Right cardiac atrium (tissue), 5 donors: ENCODE results near the gene DDX18. TPM values are rescaled to one million over a fixed set of nuclear protein-coding genes. Genes with fewer than 3 reads are reported as not detected.

Experiments used
- ATAC-seq, 2 donors: fragments of 200-7000 bp; cut with Tn5 transposase; one replicate each; pipeline versions ENCODE4 v1.8.0 to v1.9.1; 2020; ENCODE audit warnings: moderate library complexity in 2 of 2, mild to moderate bottlenecking in 1 of 2
- DNase-seq, 3 donors: peaks; one replicate each; pipeline ENCODE4 v3.0.0-alpha.2; 2020
- H3K27ac ChIP-seq: one replicate; pipeline ENCODE4 v1.5.1; 2013; ENCODE audit warnings: mild to moderate bottlenecking, low read length, control low read depth, moderate library complexity
- H3K27me3 ChIP-seq: one replicate; pipeline ENCODE4 v1.6.1; 2013; ENCODE audit not compliant: control insufficient read depth, insufficient read depth
- H3K4me1 ChIP-seq: one replicate; pipeline ENCODE4 v1.6.1; 2013; ENCODE audit warnings: low read length; ENCODE audit not compliant: control insufficient read depth, insufficient read depth
- H3K4me3 ChIP-seq: one replicate; pipeline ENCODE4 v1.5.1; 2013; ENCODE audit warnings: low read length, control low read depth
- H3K9me3 ChIP-seq: one replicate; pipeline ENCODE4 v1.6.1; 2013; ENCODE audit warnings: low read length; ENCODE audit not compliant: control insufficient read depth
- WGBS: extraction: QIAGEN DNeasy Blood & Tissue Kit; methylation state at CpG from one replicate; pipeline ENCODE4 v1.1.7; 2013; 5-methylcytosine and 5-hydroxymethylcytosine counted together
- intact Hi-C, 4 donors: fragments of 100-400 bp; cut with DNase I; formaldehyde crosslinking; loops; one replicate each; pipeline versions ENCODE4 v1.11.0 to v1.14.0; 2022 to 2023
- polyA plus RNA-seq: library from polyadenylated mRNA; stranded (reverse); fragments of 200-250 nt; gene quantifications from one replicate; pipeline ENCODE4 v1.2.3, GENCODE V29; 2013
- total RNA-seq, 4 donors: library from RNA; stranded (reverse); fragmentation: NEBNext Ultra II Directional; extraction: Animal tissue kit (Norgen Biotek cat#: 25700); gene quantifications; one replicate each; pipeline ENCODE4 v1.2.1, GENCODE V29; 2021
- donor health status: healthy with polysubstance abuse.
- donor health status: DM: no; HTN: yes; CAD: no.
- donor health status: DM: no; HTN: no; CAD: no.
- donor health status: DM: no; HTN: yes; CAD: no; lungs with severe emphysema.
- donor health status: DM: yes; HTN: yes; CAD: no.

The DDX18 gene
- total and polyA plus RNA-seq, 5 donors: 14.1 to 36.0 (median 28.3) TPM

GRCh38 chr2:117856415-117857210, 42.1 kb downstream of the DDX18 start:
- Histone ChIP-seq H3K9me3 (no peaks in the 10 kb centered on the region), H3K27me3 (no peaks in the 10 kb centered on the region), H3K4me3 (no peak overlapping the region), H3K27ac (no peak overlapping the region), H3K4me1 (no peaks in the 10 kb centered on the region)
- intact Hi-C loops: no loop called here
- DNase-seq (no peak), ATAC-seq (no peak)
- WGBS: 42% methylated on average over 4 of the region's 4 CpGs

GRCh38 chr2:117858336-117858735, 43.8 kb downstream of the DDX18 start:
- 62% methylated on average over 17 of the region's 17 CpGs for WGBS
- no peak overlapping the region for H3K4me3 ChIP-seq
- no peak for DNase-seq
- H3K27me3 ChIP-seq: no peaks in the 10 kb centered on the region
- no peaks in the 10 kb centered on the region for H3K9me3 ChIP-seq
- intact Hi-C loops: no loop called here
- no peaks in the 10 kb centered on the region for H3K4me1 ChIP-seq
- no peak overlapping the region for H3K27ac ChIP-seq
- ATAC-seq: no peak

- H3K9me3 ChIP-seq: no peaks in the 10 kb centered on the region
- WGBS: 49% methylated on average over 41 of the region's 41 CpGs
- no peak overlapping the region for H3K4me3 ChIP-seq
- no peaks in the 10 kb centered on the region for H3K27me3 ChIP-seq
- H3K27ac ChIP-seq: no peak overlapping the region
- intact Hi-C loops: no loop called here
- DNase-seq: peak in 2 of 3 donors; percentile 45 to 55
- ATAC-seq: no peak
- H3K4me1 ChIP-seq: no peaks in the 10 kb centered on the region
Observed at GRCh38 chr2:117858892-117859531, 44.5 kb downstream of the DDX18 start.

- ATAC-seq: no peak
- H3K27ac ChIP-seq: no peak overlapping the region
Observed at GRCh38 chr2:117859532-117859911, 45.0 kb downstream of the DDX18 start.

GRCh38 chr2:117859924-117860647, 45.6 kb downstream of the DDX18 start:
- H3K27me3 ChIP-seq: no peaks in the 10 kb centered on the region
- no peaks in the 10 kb centered on the region for H3K4me1 ChIP-seq
- peak in 1 of 2 donors; percentile 11 for ATAC-seq
- peak in 1 of 3 donors; percentile 42 for DNase-seq
- 42% methylated on average over 69 of the region's 69 CpGs for WGBS
- H3K4me3 ChIP-seq: no peak overlapping the region
- no peaks in the 10 kb centered on the region for H3K9me3 ChIP-seq
- H3K27ac ChIP-seq: no peak overlapping the region
- intact Hi-C loops: no loop called here

More at GRCh38 chr2:117859532-117859911, 45.0 kb downstream of the DDX18 start:
- intact Hi-C loops: no loop called here
- H3K9me3 ChIP-seq: no peaks in the 10 kb centered on the region
- H3K4me3 ChIP-seq: no peak overlapping the region
- H3K27me3 ChIP-seq: no peaks in the 10 kb centered on the region
- DNase-seq: peak in 1 of 3 donors; percentile 16
- 69% methylated on average over 44 of the region's 44 CpGs for WGBS
- H3K4me1 ChIP-seq: no peaks in the 10 kb centered on the region

- no peaks in the 10 kb centered on the region for H3K4me1 ChIP-seq
- ATAC-seq: no peak
- H3K27ac ChIP-seq: no peak overlapping the region
- no peaks in the 10 kb centered on the region for H3K9me3 ChIP-seq
- no peak for DNase-seq
- no peak overlapping the region for H3K4me3 ChIP-seq
- intact Hi-C loops: no loop called here
- no peaks in the 10 kb centered on the region for H3K27me3 ChIP-seq
Observed at GRCh38 chr2:117862459-117862858, 48.0 kb downstream of the DDX18 start.

- intact Hi-C loops: no loop called here
- DNase-seq: no peak
Observed at GRCh38 chr2:117875786-117876185, 61.3 kb downstream of the DDX18 start.

GRCh38 chr2:117879003-117879402, 64.5 kb downstream of the DDX18 start:
- WGBS: 79% methylated on average over 2 of the region's 2 CpGs
- intact Hi-C loops: no loop called here

More at GRCh38 chr2:117875786-117876185, 61.3 kb downstream of the DDX18 start:
- H3K4me3 ChIP-seq: no peak overlapping the region
- 27% methylated on average over 1 of the region's 1 CpG for WGBS
- H3K9me3 ChIP-seq: no peaks in the 10 kb centered on the region
- no peaks in the 10 kb centered on the region for H3K4me1 ChIP-seq
- no peak for ATAC-seq
- no peaks in the 10 kb centered on the region for H3K27me3 ChIP-seq
- H3K27ac ChIP-seq: no peak overlapping the region

More at GRCh38 chr2:117879003-117879402, 64.5 kb downstream of the DDX18 start:
- Histone ChIP-seq H3K27ac (no peak overlapping the region), H3K9me3 (no peaks in the 10 kb centered on the region), H3K4me1 (no peaks in the 10 kb centered on the region), H3K4me3 (no peak overlapping the region), H3K27me3 (no peaks in the 10 kb centered on the region)
- ATAC-seq: no peak
- no peak for DNase-seq

Other genes with a start within 250 kb of the DDX18 start
- 10 to 100 TPM; 19.7 to 36.2 (median 23.7) TPM for gene CCDC93, start 199.4 kb downstream of the DDX18 start, total RNA-seq
- 13.9 TPM for gene CCDC93, start 199.4 kb downstream of the DDX18 start, polyA plus RNA-seq